ENCODE data around the gene PIGR. TPM values are rescaled to one million over a fixed set of nuclear protein-coding genes. Genes with fewer than 3 reads are reported as not detected.

PIGR gene
- total RNA-seq, 2 experiments from 2014 or later: not detected

- peaks cover 31% of the 10 kb centered on the region for H3K4me1 Mint-ChIP-seq
These were observed 46.1 kb downstream of the PIGR start for GRCh38 chr1:206900149-206900548.

GRCh38 chr1:206899717-206900116 is 46.5 kb downstream of the PIGR start:
- DNase-seq: no peak
- Mint-ChIP-seq H3K27me3 (no peaks in the 10 kb centered on the region), H3K9me3 (no peaks in the 10 kb centered on the region), H3K4me3 (no peak overlapping the region), H3K27ac (peak overlapping the region; percentile 26), H3K4me1 (peaks cover 26% of the 10 kb centered on the region), H3K36me3 (ENCODE audit: low read depth) (peaks cover 29% of the 10 kb centered on the region)
- ChIA-PET POLR2A (no interaction called here), CTCF (interaction anchor here (0.9 to 2.1 kb wide), 3 partner anchors 13 to 27 kb away, joined by 3 to 8 read pairs (median 4); no protein-coding TSS in a partner anchor)

More at GRCh38 chr1:206900149-206900548, 46.1 kb downstream of the PIGR start:
- Mint-ChIP-seq H3K36me3 (ENCODE audit: low read depth) (peaks cover 33% of the 10 kb centered on the region), H3K27ac (peak overlapping the region; percentile 26), H3K9me3 (no peaks in the 10 kb centered on the region), H3K4me3 (no peak overlapping the region), H3K27me3 (no peaks in the 10 kb centered on the region)
- ChIA-PET POLR2A (no interaction called here), CTCF (interaction anchor here (0.9 to 2.1 kb wide), 4 partner anchors 9 to 28 kb away, joined by 3 to 8 read pairs (median 4); no protein-coding TSS in a partner anchor)
- DNase-seq: no peak

- H3K36me3 Mint-ChIP-seq (ENCODE audit: low read depth): peaks cover 21% of the 10 kb centered on the region
- ChIA-PET CTCF (interaction anchor here (1.4 to 2.1 kb wide), 3 partner anchors 13 to 37 kb away, joined by 3 to 8 read pairs (median 6); no protein-coding TSS in a partner anchor), POLR2A (no interaction called here)
- H3K27ac Mint-ChIP-seq: no peak overlapping the region
- H3K9me3 Mint-ChIP-seq: no peaks in the 10 kb centered on the region
- H3K4me3 Mint-ChIP-seq: no peak overlapping the region
- DNase-seq: no peak
- H3K4me1 Mint-ChIP-seq: peaks cover 22% of the 10 kb centered on the region
- H3K27me3 Mint-ChIP-seq: no peaks in the 10 kb centered on the region
These were observed 47.3 kb downstream of the PIGR start for GRCh38 chr1:206898915-206899431.

- no peak overlapping the region for H3K27ac Mint-ChIP-seq
- DNase-seq: no peak
- H3K4me1 Mint-ChIP-seq: peaks cover 25% of the 10 kb centered on the region
- H3K9me3 Mint-ChIP-seq: no peaks in the 10 kb centered on the region
- ChIA-PET CTCF (interaction anchor here (1.3 to 2.1 kb wide), 2 partner anchors 15 to 37 kb away, joined by 3 to 6 read pairs; no protein-coding TSS in a partner anchor), POLR2A (no interaction called here)
- no peaks in the 10 kb centered on the region for H3K27me3 Mint-ChIP-seq
- peaks cover 15% of the 10 kb centered on the region for H3K36me3 Mint-ChIP-seq (ENCODE audit: low read depth)
- H3K4me3 Mint-ChIP-seq: no peak overlapping the region
These were observed 48.0 kb downstream of the PIGR start for GRCh38 chr1:206898089-206898914.

GRCh38 chr1:206897175-206897574 is 49.1 kb downstream of the PIGR start, which contains the start of gene IL24:
TSS of gene IL24 (plus strand) at chr1:206897443. CDS start at chr1:206897833, 390 bp downstream.
- Mint-ChIP-seq H3K27ac (peak within 1 kb of the TSS; percentile 16), H3K9me3 (no peaks in the 10 kb centered on the region), H3K4me3 (no peak within 1 kb of the TSS), H3K36me3 (ENCODE audit: low read depth) (peaks cover 8% of the 10 kb centered on the region), H3K4me1 (peaks cover 25% of the 10 kb centered on the region), H3K27me3 (no peaks in the 10 kb centered on the region)
- no peak for DNase-seq
- ChIA-PET POLR2A (no interaction called here), CTCF (interaction anchor here (1.0 to 2.4 kb wide), 8 partner anchors 9 to 234 kb away, joined by 3 to 13 read pairs (median 4); no protein-coding TSS in a partner anchor)

GRCh38 chr1:206896261-206896660 is 50.0 kb downstream of the PIGR start:
- Mint-ChIP-seq H3K9me3 (no peaks in the 10 kb centered on the region), H3K4me1 (peaks cover 31% of the 10 kb centered on the region), H3K27ac (no peak overlapping the region), H3K4me3 (no peak overlapping the region), H3K27me3 (no peaks in the 10 kb centered on the region), H3K36me3 (ENCODE audit: low read depth) (no peaks in the 10 kb centered on the region)
- ChIA-PET CTCF (interaction anchor here (1.0 to 2.4 kb wide), 5 partner anchors 10 to 36 kb away, joined by 3 to 19 read pairs (median 8); no protein-coding TSS in a partner anchor), POLR2A (no interaction called here)
- no peak for DNase-seq

GRCh38 chr1:206895837-206896242 is 50.4 kb downstream of the PIGR start:
- Mint-ChIP-seq H3K27ac (no peak overlapping the region), H3K36me3 (ENCODE audit: low read depth) (no peaks in the 10 kb centered on the region), H3K27me3 (no peaks in the 10 kb centered on the region), H3K4me1 (peaks cover 34% of the 10 kb centered on the region), H3K9me3 (peaks cover 3% of the 10 kb centered on the region), H3K4me3 (no peak overlapping the region)
- CTCF ChIA-PET: interaction anchor here (0.8 to 2.4 kb wide), 6 partner anchors 10 to 64 kb away, joined by 3 to 19 read pairs (median 8); no protein-coding TSS in a partner anchor
- no peak for DNase-seq
- POLR2A ChIA-PET: no interaction called here

- POLR2A ChIA-PET: no interaction called here
These were observed 50.9 kb downstream of the PIGR start for GRCh38 chr1:206895325-206895724.

GRCh38 chr1:206893380-206893779 is 52.9 kb downstream of the PIGR start:
- CTCF ChIA-PET: interaction anchor here (1.0 to 2.2 kb wide), 3 partner anchors 12 to 234 kb away, joined by 3 to 5 read pairs (median 3); no protein-coding TSS in a partner anchor
- H3K27ac Mint-ChIP-seq: no peak overlapping the region
- peaks cover 46% of the 10 kb centered on the region for H3K4me1 Mint-ChIP-seq

More at GRCh38 chr1:206895325-206895724, 50.9 kb downstream of the PIGR start:
- CTCF ChIA-PET: interaction anchor here (0.8 to 2.4 kb wide), 8 partner anchors 10 to 86 kb away, joined by 3 to 19 read pairs (median 6); no protein-coding TSS in a partner anchor
- H3K9me3 Mint-ChIP-seq: peaks cover 4% of the 10 kb centered on the region
- H3K4me1 Mint-ChIP-seq: peaks cover 39% of the 10 kb centered on the region
- H3K27ac Mint-ChIP-seq: no peak overlapping the region
- no peak for DNase-seq
- no peaks in the 10 kb centered on the region for H3K36me3 Mint-ChIP-seq (ENCODE audit: low read depth)
- no peak overlapping the region for H3K4me3 Mint-ChIP-seq
- no peaks in the 10 kb centered on the region for H3K27me3 Mint-ChIP-seq

GRCh38 chr1:206892351-206892984 is 53.8 kb downstream of the PIGR start:
- H3K9me3 Mint-ChIP-seq: peaks cover 4% of the 10 kb centered on the region
- CTCF ChIA-PET: interaction anchor here (1.1 to 2.2 kb wide), 2 partner anchors 13 to 23 kb away, joined by 3 to 5 read pairs; no protein-coding TSS in a partner anchor
- peaks cover 44% of the 10 kb centered on the region for H3K4me1 Mint-ChIP-seq
- POLR2A ChIA-PET: no interaction called here
- H3K27ac Mint-ChIP-seq: no peak overlapping the region
- no peak overlapping the region for H3K4me3 Mint-ChIP-seq
- H3K27me3 Mint-ChIP-seq: no peaks in the 10 kb centered on the region
- no peak for DNase-seq
- H3K36me3 Mint-ChIP-seq (ENCODE audit: low read depth): no peaks in the 10 kb centered on the region

More at GRCh38 chr1:206893380-206893779, 52.9 kb downstream of the PIGR start:
- Mint-ChIP-seq H3K9me3 (peaks cover 4% of the 10 kb centered on the region), H3K4me3 (no peak overlapping the region), H3K27me3 (no peaks in the 10 kb centered on the region), H3K36me3 (ENCODE audit: low read depth) (no peaks in the 10 kb centered on the region)
- POLR2A ChIA-PET: no interaction called here
- DNase-seq: no peak

- Mint-ChIP-seq H3K4me1 (peaks cover 35% of the 10 kb centered on the region), H3K9me3 (peaks cover 4% of the 10 kb centered on the region), H3K36me3 (ENCODE audit: low read depth) (no peaks in the 10 kb centered on the region), H3K4me3 (no peak overlapping the region), H3K27me3 (no peaks in the 10 kb centered on the region), H3K27ac (no peak overlapping the region)
- CTCF ChIA-PET: interaction anchor here (2.2 kb wide), 1 partner anchor 20 kb away, joined by 8 read pairs; no protein-coding TSS in a partner anchor
- no peak for DNase-seq
- POLR2A ChIA-PET: no interaction called here
These were observed 54.9 kb downstream of the PIGR start for GRCh38 chr1:206891412-206891811.

Data from activated CD4-positive, alpha-beta T cell treated with anti-CD3 and anti-CD28 coated beads, Interleukin-2, amount 10 ng/mL, durations not matched to agents 7 days and 5 days (primary cell).